Measurements from ENCODE around the gene OR14I1.
"Not testable (repeated sequence)": the region's sequence is repeated elsewhere in the genome, so short reads cannot be mapped to it uniquely, and the experiment has no call there.

Gene OR14I1

DNA sequence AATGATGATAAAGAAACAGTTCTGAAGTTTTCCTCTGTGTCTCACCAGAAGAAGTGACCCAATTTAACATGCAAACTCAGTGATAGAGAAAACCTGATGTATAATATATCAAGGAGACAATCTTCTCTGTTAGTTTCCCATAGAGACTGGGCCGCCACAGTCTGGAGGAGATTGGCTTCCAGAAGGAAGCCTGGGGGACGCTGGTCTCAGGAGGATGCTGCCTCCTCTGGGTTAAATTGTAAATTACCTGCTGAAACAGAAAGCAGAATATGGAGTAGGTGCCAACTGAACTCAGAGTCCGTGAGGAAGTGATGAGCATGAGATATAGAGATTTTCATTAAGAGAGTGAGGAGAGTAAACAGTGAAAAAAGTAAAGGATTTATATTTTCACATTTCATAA is 15.8 kb downstream of the OR14I1 start:
- no peak for DNase-seq

GRCh38 chr1:248681651-248682050 is 20.9 kb downstream of the OR14I1 start:
- DNase-seq, result no peak

- DNase-seq, result no peak
Observed at GRCh38 chr1:248670003-248670402, 32.6 kb downstream of the OR14I1 start.

DNA sequence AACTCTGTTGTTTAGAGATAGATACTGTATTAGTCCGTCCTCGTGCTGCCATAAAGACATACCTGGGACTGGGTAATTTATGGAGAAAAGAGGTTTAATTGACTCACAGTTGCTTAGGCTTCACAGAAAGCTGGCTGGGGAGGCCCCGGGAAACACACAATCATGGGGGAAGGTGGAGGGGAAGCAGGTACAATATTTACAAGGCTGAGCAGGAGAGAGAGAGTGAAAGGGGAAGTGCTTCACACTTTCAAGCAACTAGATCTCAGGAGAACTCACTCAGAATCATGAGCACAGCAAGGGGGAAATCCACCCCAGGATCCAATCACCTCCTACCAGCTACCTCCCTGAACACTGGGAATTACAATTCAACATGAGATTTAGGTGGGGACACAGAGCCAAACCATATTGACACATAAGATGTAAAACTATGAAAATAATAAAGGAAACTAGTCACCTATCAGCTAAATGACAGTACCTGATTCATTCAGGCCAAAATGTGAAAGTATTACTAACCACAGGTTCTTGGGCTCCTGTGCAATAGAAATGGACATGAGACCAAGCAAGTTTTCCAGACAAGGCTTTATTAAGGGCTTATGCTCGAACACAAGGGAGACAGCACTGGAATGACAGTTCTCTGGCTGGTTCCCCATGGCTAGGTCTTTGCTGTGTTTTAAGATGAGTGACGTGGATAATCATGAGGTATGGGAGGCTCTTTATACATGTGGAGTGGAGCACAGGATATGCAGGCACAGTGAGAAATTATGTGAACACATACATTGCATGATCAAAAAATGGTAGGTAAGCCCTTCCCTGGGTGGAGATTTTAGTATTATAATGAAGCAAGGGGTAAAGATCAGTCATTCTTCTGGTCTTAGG is 38.9 kb downstream of the OR14I1 start:
- DNase-seq, result not testable (repeated sequence)

GRCh38 chr1:248656797-248657196 is 45.8 kb downstream of the OR14I1 start:
- DNase-seq, result not testable (repeated sequence)

- DNase-seq, result not testable (repeated sequence)
Observed at GRCh38 chr1:248655354-248655753, 47.2 kb downstream of the OR14I1 start, which contains the start of gene OR2T27. Gene OR2T27, minus strand, starts transcription at chr1:248655528. Its CDS starts 4,644 bp downstream, at chr1:248650884.

Measured in cortex of kidney (tissue), 1 donor.